ENCODE data around the gene TBX4. TPM values are rescaled to one million over a fixed set of nuclear protein-coding genes. Genes with fewer than 3 reads are reported as not detected.

TBX4 gene
- polyA plus RNA-seq, 1 donor (not counting 4 experiments of a cell fraction or from before 2014, with no cell fraction given): 0.04 TPM

GRCh38 chr17:61478026-61478789, 26.0 kb downstream of the TBX4 start:
- dilution Hi-C loops (cut with MboI; ENCODE audit: extremely low pct_ligation_motif_present, low sequenced_read_pairs): no loop called here
- TF ChIP-seq EZH2 (IDR thresholded peaks at IDR 0.05; ENCODE audit: low read length): no peak
- no peak for TF ChIP-seq CTCF (optimal IDR thresholded peaks at IDR 0.05 in 1 of 3, IDR thresholded peaks at IDR 0.05 in 1 of 3, conservative IDR thresholded peaks at IDR 0.05 in 1 of 3; ENCODE audit: extremely low read depth in 1 of 3, insufficient read depth in 2 of 3, low read length in 3 of 3)
- H2AFZ ChIP-seq (ENCODE audit: control insufficient read depth, low read length): no peak overlapping the region

DNA sequence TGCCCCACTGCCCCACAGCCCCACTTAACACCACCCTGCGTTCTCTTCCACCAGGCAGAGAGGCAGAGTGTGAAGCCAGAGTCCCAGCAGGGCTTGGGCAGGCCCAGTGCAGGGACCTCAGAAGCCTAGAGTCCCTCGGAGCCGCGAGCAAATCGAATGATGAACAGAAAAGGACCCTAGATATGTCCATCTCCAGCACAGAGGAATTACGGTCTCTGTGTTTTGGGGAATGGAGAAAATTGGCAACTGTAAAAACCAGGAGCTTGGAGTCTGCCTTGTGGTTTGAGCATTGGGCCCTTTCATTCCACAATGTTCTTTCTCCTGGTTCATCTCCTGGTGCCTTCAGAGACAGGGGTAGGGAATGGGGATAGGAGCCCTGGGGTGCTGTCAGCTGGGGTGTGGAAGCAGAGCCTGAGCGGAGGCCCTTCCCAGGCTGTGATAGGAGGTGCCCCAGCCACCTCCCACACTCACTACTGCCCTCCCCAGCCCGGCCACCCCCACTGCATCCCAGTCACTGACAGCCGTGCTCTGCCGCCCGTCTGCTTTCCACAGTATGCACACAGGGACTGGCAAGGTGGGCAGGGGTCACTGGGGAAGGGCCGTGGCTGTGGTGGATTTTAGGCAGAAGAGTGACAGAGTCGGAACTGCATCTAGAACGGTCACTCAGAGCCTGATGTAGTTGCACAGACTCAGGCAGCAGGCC, 26.7 kb downstream of the TBX4 start:
- TF ChIP-seq EZH2 (IDR thresholded peaks at IDR 0.05; ENCODE audit: low read length): no peak
- TF ChIP-seq CTCF (optimal IDR thresholded peaks at IDR 0.05 in 1 of 3, IDR thresholded peaks at IDR 0.05 in 1 of 3, conservative IDR thresholded peaks at IDR 0.05 in 1 of 3; ENCODE audit: extremely low read depth in 1 of 3, insufficient read depth in 2 of 3, low read length in 3 of 3): peak in 2 of 3 experiments; percentile 19 to 21

More at GRCh38 chr17:61478026-61478789, 26.0 kb downstream of the TBX4 start:
- no peak for DNase-seq (ENCODE audit: low read depth, low spot score)
- H3K9ac ChIP-seq (ENCODE audit: control insufficient read depth, extremely low read depth, insufficient read depth, low read length): no peak overlapping the region
- no peak overlapping the region for H3K4me2 ChIP-seq (ENCODE audit: control insufficient read depth, extremely low read depth, insufficient read depth, low read depth, low read length)
- H3K36me3 ChIP-seq (ENCODE audit: control insufficient read depth in 2 of 2, extremely low read depth in 1 of 2, insufficient read depth in 2 of 2, low read length in 2 of 2): no peaks in the 10 kb centered on the region
- no peaks in the 10 kb centered on the region for H3K9me1 ChIP-seq (ENCODE audit: control insufficient read depth, extremely low read depth, insufficient read depth, low read length)
- no peaks in the 10 kb centered on the region for H3K79me2 ChIP-seq (ENCODE audit: control insufficient read depth, insufficient read depth, low read length)
- no peaks in the 10 kb centered on the region for H3K9me3 ChIP-seq (ENCODE audit: control insufficient read depth, low read depth, low read length)
- peaks cover 27% of the 10 kb centered on the region for H3K4me1 ChIP-seq (ENCODE audit: control insufficient read depth, extremely low read depth, insufficient read depth, low read length)
- no peak overlapping the region for H3K4me3 ChIP-seq (ENCODE audit: control insufficient read depth in 2 of 3, extremely low read depth in 1 of 3, insufficient read depth in 2 of 3, low read depth in 1 of 3, low read length in 3 of 3)
- FAIRE-seq: no peak
- H3K27ac ChIP-seq (ENCODE audit: control insufficient read depth, insufficient read depth, low read length): no peak overlapping the region
- H4K20me1 ChIP-seq (ENCODE audit: control insufficient read depth, extremely low read depth, insufficient read depth, low read length): no peaks in the 10 kb centered on the region
- no peaks in the 10 kb centered on the region for H3K27me3 ChIP-seq (ENCODE audit: control insufficient read depth, extremely low read depth, insufficient read depth, low read length)

More for the DNA sequence above, 26.7 kb downstream of the TBX4 start:
- Histone ChIP-seq H3K4me1 (ENCODE audit: control insufficient read depth, extremely low read depth, insufficient read depth, low read length) (peaks cover 22% of the 10 kb centered on the region), H4K20me1 (ENCODE audit: control insufficient read depth, extremely low read depth, insufficient read depth, low read length) (no peaks in the 10 kb centered on the region), H3K4me2 (ENCODE audit: control insufficient read depth, extremely low read depth, insufficient read depth, low read depth, low read length) (no peak overlapping the region), H3K9ac (ENCODE audit: control insufficient read depth, extremely low read depth, insufficient read depth, low read length) (no peak overlapping the region), H3K27me3 (ENCODE audit: control insufficient read depth, extremely low read depth, insufficient read depth, low read length) (no peaks in the 10 kb centered on the region), H3K36me3 (ENCODE audit: control insufficient read depth in 2 of 2, extremely low read depth in 1 of 2, insufficient read depth in 2 of 2, low read length in 2 of 2) (no peaks in the 10 kb centered on the region), H3K9me3 (ENCODE audit: control insufficient read depth, low read depth, low read length) (no peaks in the 10 kb centered on the region), H3K79me2 (ENCODE audit: control insufficient read depth, insufficient read depth, low read length) (no peaks in the 10 kb centered on the region), H3K4me3 (ENCODE audit: control insufficient read depth in 2 of 3, extremely low read depth in 1 of 3, insufficient read depth in 2 of 3, low read depth in 1 of 3, low read length in 3 of 3) (no peak overlapping the region), H3K9me1 (ENCODE audit: control insufficient read depth, extremely low read depth, insufficient read depth, low read length) (no peaks in the 10 kb centered on the region), H2AFZ (ENCODE audit: control insufficient read depth, low read length) (no peak overlapping the region), H3K27ac (ENCODE audit: control insufficient read depth, insufficient read depth, low read length) (no peak overlapping the region)
- FAIRE-seq (no peak), DNase-seq (ENCODE audit: low read depth, low spot score) (no peak)
- dilution Hi-C loops (cut with MboI; ENCODE audit: extremely low pct_ligation_motif_present, low sequenced_read_pairs): no loop called here
